GM18907 (cell line): ENCODE data around the gene MAB21L1.

Experiments used
- ATAC-seq: cut with Tn5 transposase; IDR thresholded peaks from one replicate; pipeline ENCODE4 v1.9.1; 2021; ENCODE audit warnings: mild to moderate bottlenecking, moderate library complexity; ENCODE audit not compliant: unreplicated experiment

Gene MAB21L1

GRCh38 chr13:35448465-35448864 lies 28.0 kb downstream of the MAB21L1 start:
- no peak for ATAC-seq
